Measurements from ENCODE around the gene SOX15.

SOX15 gene

GRCh38 chr17:7548585-7549400 lies 41.1 kb downstream of the SOX15 start, which contains the start of gene TNFSF12 (continued):
- TF ChIP-seq ZBTB11 (tag by site-specific recombination; conservative IDR thresholded peaks at IDR 0.05; ENCODE audit: low read depth) = peak; percentile 33; the same call in 1 of the 2 replicates
- no peak for TF ChIP-seq ZNF623 (tag by site-specific recombination; IDR thresholded peaks at IDR 0.05)
- TF ChIP-seq ZNF341 (tag by site-specific recombination; IDR thresholded peaks at IDR 0.05; ENCODE audit: low read depth) = peak; percentile 18; the same call in 1 of the 2 replicates
- TF ChIP-seq ZNF837 (tag by site-specific recombination; IDR thresholded peaks at IDR 0.05) = no peak
- no peak for TF ChIP-seq ZNF175 (tag by site-specific recombination; IDR thresholded peaks at IDR 0.05)
- TF ChIP-seq SP7 (tag by site-specific recombination; IDR thresholded peaks at IDR 0.05) = 0 out of 2 replicates have a peak, but pooled peaks have one; percentile 26
- TF ChIP-seq GLIS2 (tag by site-specific recombination; IDR thresholded peaks at IDR 0.05) = 0 out of 2 replicates have a peak, but pooled peaks have one; percentile 20
- TF ChIP-seq ZNF121 (tag by site-specific recombination; IDR thresholded peaks at IDR 0.05) = no peak
- no peak for TF ChIP-seq ZNF626 (tag by site-specific recombination; IDR thresholded peaks at IDR 0.05)
- TF ChIP-seq ZFP3 (tag by site-specific recombination; IDR thresholded peaks at IDR 0.05; ENCODE audit: low read depth) = no peak
- TF ChIP-seq ZNF140 (tag by site-specific recombination; IDR thresholded peaks at IDR 0.05) = no peak
- TF ChIP-seq CTCF (tag by site-specific recombination; IDR thresholded peaks at IDR 0.05) = peak; percentile 58; the same call in 1 of the 2 replicates
- peak; percentile 69 for TF ChIP-seq ZNF335 (tag by site-specific recombination; conservative IDR thresholded peaks at IDR 0.05)
- TF ChIP-seq KLF1 (tag by site-specific recombination; IDR thresholded peaks at IDR 0.05) = peak; percentile 63; the same call in 1 of the 2 replicates
- TF ChIP-seq ZBTB1 (tag by site-specific recombination; IDR thresholded peaks at IDR 0.05) = 0 out of 2 replicates have a peak, but pooled peaks have one; percentile 33
- TF ChIP-seq ZNF660 (tag by site-specific recombination; IDR thresholded peaks at IDR 0.05) = no peak
- no peak for TF ChIP-seq ZNF10 (tag by site-specific recombination; IDR thresholded peaks at IDR 0.05)
- TF ChIP-seq ZNF19 (tag by site-specific recombination; IDR thresholded peaks at IDR 0.05; ENCODE audit: low read depth) = no peak
- TF ChIP-seq, protein P1, sequence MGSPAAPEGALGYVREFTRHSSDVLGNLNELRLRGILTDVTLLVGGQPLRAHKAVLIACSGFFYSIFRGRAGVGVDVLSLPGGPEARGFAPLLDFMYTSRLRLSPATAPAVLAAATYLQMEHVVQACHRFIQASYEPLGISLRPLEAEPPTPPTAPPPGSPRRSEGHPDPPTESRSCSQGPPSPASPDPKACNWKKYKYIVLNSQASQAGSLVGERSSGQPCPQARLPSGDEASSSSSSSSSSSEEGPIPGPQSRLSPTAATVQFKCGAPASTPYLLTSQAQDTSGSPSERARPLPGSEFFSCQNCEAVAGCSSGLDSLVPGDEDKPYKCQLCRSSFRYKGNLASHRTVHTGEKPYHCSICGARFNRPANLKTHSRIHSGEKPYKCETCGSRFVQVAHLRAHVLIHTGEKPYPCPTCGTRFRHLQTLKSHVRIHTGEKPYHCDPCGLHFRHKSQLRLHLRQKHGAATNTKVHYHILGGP (tag by site-specific recombination; IDR thresholded peaks at IDR 0.05) = no peak
- no peak for TF ChIP-seq ELK4 (IDR thresholded peaks at IDR 0.05; ENCODE audit: borderline replicate concordance, low read depth, low read length)
- TF ChIP-seq, protein P2, sequence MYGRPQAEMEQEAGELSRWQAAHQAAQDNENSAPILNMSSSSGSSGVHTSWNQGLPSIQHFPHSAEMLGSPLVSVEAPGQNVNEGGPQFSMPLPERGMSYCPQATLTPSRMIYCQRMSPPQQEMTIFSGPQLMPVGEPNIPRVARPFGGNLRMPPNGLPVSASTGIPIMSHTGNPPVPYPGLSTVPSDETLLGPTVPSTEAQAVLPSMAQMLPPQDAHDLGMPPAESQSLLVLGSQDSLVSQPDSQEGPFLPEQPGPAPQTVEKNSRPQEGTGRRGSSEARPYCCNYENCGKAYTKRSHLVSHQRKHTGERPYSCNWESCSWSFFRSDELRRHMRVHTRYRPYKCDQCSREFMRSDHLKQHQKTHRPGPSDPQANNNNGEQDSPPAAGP (tag by site-specific recombination; IDR thresholded peaks at IDR 0.05) = peak; percentile 47; the same call in 1 of the 2 replicates
- TF ChIP-seq ZSCAN16 (tag by site-specific recombination; IDR thresholded peaks at IDR 0.05) = no peak
- peak; percentile 47; the same call in 1 of the 2 replicates for TF ChIP-seq GLIS1 (tag by site-specific recombination; IDR thresholded peaks at IDR 0.05)
- TF ChIP-seq, protein P3, sequence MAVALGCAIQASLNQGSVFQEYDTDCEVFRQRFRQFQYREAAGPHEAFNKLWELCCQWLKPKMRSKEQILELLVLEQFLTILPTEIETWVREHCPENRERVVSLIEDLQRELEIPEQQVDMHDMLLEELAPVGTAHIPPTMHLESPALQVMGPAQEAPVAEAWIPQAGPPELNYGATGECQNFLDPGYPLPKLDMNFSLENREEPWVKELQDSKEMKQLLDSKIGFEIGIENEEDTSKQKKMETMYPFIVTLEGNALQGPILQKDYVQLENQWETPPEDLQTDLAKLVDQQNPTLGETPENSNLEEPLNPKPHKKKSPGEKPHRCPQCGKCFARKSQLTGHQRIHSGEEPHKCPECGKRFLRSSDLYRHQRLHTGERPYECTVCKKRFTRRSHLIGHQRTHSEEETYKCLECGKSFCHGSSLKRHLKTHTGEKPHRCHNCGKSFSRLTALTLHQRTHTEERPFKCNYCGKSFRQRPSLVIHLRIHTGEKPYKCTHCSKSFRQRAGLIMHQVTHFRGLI (tag by site-specific recombination; IDR thresholded peaks at IDR 0.05) = peak; percentile 42
- TF ChIP-seq ZNF624 (tag by site-specific recombination; IDR thresholded peaks at IDR 0.05) = no peak
- no peak for TF ChIP-seq ZNF785 (tag by site-specific recombination; IDR thresholded peaks at IDR 0.05)
- no peak for TF ChIP-seq ZNF501 (tag by site-specific recombination; IDR thresholded peaks at IDR 0.05)
- TF ChIP-seq ZNF830 (tag by site-specific recombination; IDR thresholded peaks at IDR 0.05; ENCODE audit: low read depth) = no peak
- TF ChIP-seq ZNF214 (tag by site-specific recombination; IDR thresholded peaks at IDR 0.05; ENCODE audit: borderline replicate concordance) = no peak
